Astrocyte (in vitro differentiated cells and primary cell): ENCODE results near the gene RABGAP1L. TPM values are rescaled to one million over a fixed set of nuclear protein-coding genes. Genes with fewer than 3 reads are reported as not detected.
A peak's percentile ranks its signal among the peaks of the same experiment; 100 is the strongest.

Experiments used
- DNase-seq: peaks from one replicate; pipeline ENCODE4 v3.0.0-alpha.2; 2010; ENCODE audit warnings: low read depth
- FAIRE-seq: peaks from 2 replicates; lab custom pipeline; 2011; peaks lifted over from hg19 to GRCh38; lab: Jason Lieb, UNC
- H2AFZ ChIP-seq: 2 replicates; pipeline ENCODE4 v1.6.0; 2012; ENCODE audit warnings: low read depth, low read length, inconsistent platforms
- H3K27ac ChIP-seq: 2 replicates; pipeline ENCODE4 v1.5.1; 2011; ENCODE audit warnings: low read depth, low read length, inconsistent platforms
- H3K27me3 ChIP-seq: 2 replicates; pipeline ENCODE4 v1.6.0; 2011; ENCODE audit warnings: low read length, inconsistent platforms; ENCODE audit not compliant: insufficient read depth
- H3K36me3 ChIP-seq: 2 replicates; pipeline ENCODE4 v1.5.1; 2011; ENCODE audit warnings: low read length, inconsistent platforms; ENCODE audit not compliant: insufficient read depth
- H3K4me1 ChIP-seq: 2 replicates; pipeline ENCODE4 v1.5.1; 2011; ENCODE audit warnings: low read length, inconsistent platforms; ENCODE audit not compliant: insufficient read depth
- H3K4me2 ChIP-seq: 2 replicates; pipeline ENCODE4 v1.6.0; 2012; ENCODE audit warnings: low read length, inconsistent platforms
- H3K4me3 ChIP-seq: 2 replicates; pipeline ENCODE4 v1.5.1; 2011; ENCODE audit warnings: low read depth, mild to moderate bottlenecking, low read length, inconsistent platforms; ENCODE audit not compliant: insufficient read depth
- H3K79me2 ChIP-seq: 2 replicates; pipeline ENCODE4 v1.6.0; 2012; ENCODE audit warnings: mild to moderate bottlenecking, low read length, inconsistent platforms; ENCODE audit not compliant: insufficient read depth
- H3K9ac ChIP-seq: 2 replicates; pipeline ENCODE4 v1.6.0; 2012; ENCODE audit warnings: mild to moderate bottlenecking, low read length, inconsistent platforms
- H3K9me3 ChIP-seq: 2 replicates; pipeline ENCODE4 v1.5.1; 2012; ENCODE audit warnings: low read depth, mild to moderate bottlenecking, low read length, inconsistent platforms; ENCODE audit not compliant: insufficient read depth
- H4K20me1 ChIP-seq: 2 replicates; pipeline ENCODE4 v1.6.0; 2012; ENCODE audit warnings: low read length, inconsistent platforms; ENCODE audit not compliant: insufficient read depth
- H3K27ac Mint-ChIP-seq: one replicate; pipeline ENCODE4 v1.8.0; 2021; ENCODE audit warnings: mild to moderate bottlenecking, mixed read lengths; ENCODE audit not compliant: unreplicated experiment
- H3K27me3 Mint-ChIP-seq: one replicate; pipeline ENCODE4 v1.8.0; 2021; ENCODE audit warnings: low read depth, mixed read lengths; ENCODE audit not compliant: unreplicated experiment
- H3K36me3 Mint-ChIP-seq: one replicate; pipeline ENCODE4 v1.8.0; 2021; ENCODE audit warnings: low read depth, mixed read lengths; ENCODE audit not compliant: unreplicated experiment
- H3K4me1 Mint-ChIP-seq: one replicate; pipeline ENCODE4 v1.8.0; 2021; ENCODE audit warnings: low read depth, mixed read lengths; ENCODE audit not compliant: unreplicated experiment
- H3K4me3 Mint-ChIP-seq: one replicate; pipeline ENCODE4 v1.8.0; 2021; ENCODE audit warnings: mild to moderate bottlenecking, moderate library complexity, mixed read lengths; ENCODE audit not compliant: unreplicated experiment
- H3K9me3 Mint-ChIP-seq: one replicate; pipeline ENCODE4 v1.8.0; 2021; ENCODE audit warnings: mild to moderate bottlenecking, mixed read lengths; ENCODE audit not compliant: unreplicated experiment
- CTCF ChIP-seq: IDR thresholded peaks from 2 replicates; pipeline ENCODE4 v1.5.1; 2011; ENCODE audit warnings: low read depth, mild to moderate bottlenecking, inconsistent platforms, low read length, moderate library complexity; ENCODE audit not compliant: insufficient read depth
- EZH2 ChIP-seq: IDR thresholded peaks from 2 replicates; pipeline ENCODE4 v1.6.1; 2012; ENCODE audit warnings: mild to moderate bottlenecking, low read length, inconsistent platforms; ENCODE audit not compliant: insufficient read depth
- total RNA-seq: library from RNA; stranded (reverse); gene quantifications from 2 replicates; pipeline ENCODE4 v1.2.1, GENCODE V29; 2021

Gene RABGAP1L
- total RNA-seq, 1 donor from 2014 or later = 40.2 TPM

- Histone ChIP-seq H3K9me3 (no peaks in the 10 kb centered on the region), H3K27me3 (no peaks in the 10 kb centered on the region), H3K4me1 (no peaks in the 10 kb centered on the region), H3K4me3 (no peak overlapping the region), H3K27ac (no peak overlapping the region), H4K20me1 (no peaks in the 10 kb centered on the region), H3K79me2 (no peaks in the 10 kb centered on the region), H3K4me2 (no peak overlapping the region), H2AFZ (no peak overlapping the region), H3K36me3 (no peaks in the 10 kb centered on the region), H3K9ac (no peak overlapping the region)
- FAIRE-seq = no peak
- H3K4me1 Mint-ChIP-seq = no peaks in the 10 kb centered on the region
- no peaks in the 10 kb centered on the region for H3K9me3 Mint-ChIP-seq
- H3K27me3 Mint-ChIP-seq = no peaks in the 10 kb centered on the region
- no peak overlapping the region for H3K27ac Mint-ChIP-seq
- no peak overlapping the region for H3K4me3 Mint-ChIP-seq
- H3K36me3 Mint-ChIP-seq = peaks cover 6% of the 10 kb centered on the region
- peak; percentile 50 for TF ChIP-seq CTCF
- TF ChIP-seq EZH2 = no peak
- peak; percentile 6 for DNase-seq
These were observed 98.8 kb downstream of the RABGAP1L start for GRCh38 chr1:174258148-174258550.

- Mint-ChIP-seq H3K27me3 (no peaks in the 10 kb centered on the region), H3K27ac (no peak overlapping the region), H3K9me3 (no peaks in the 10 kb centered on the region)
These were observed 103.3 kb downstream of the RABGAP1L start for GRCh38 chr1:174262349-174263241.

More at GRCh38 chr1:174262349-174263241, 103.3 kb downstream of the RABGAP1L start:
- FAIRE-seq = peak; percentile 65
- H3K4me2 ChIP-seq = peak overlapping the region; percentile 26
- peak; percentile 60 for DNase-seq
- no peaks in the 10 kb centered on the region for H3K4me1 ChIP-seq
- no peaks in the 10 kb centered on the region for H3K9me3 ChIP-seq
- H3K4me3 Mint-ChIP-seq = no peak overlapping the region
- H2AFZ ChIP-seq = peak overlapping the region; percentile 30
- no peaks in the 10 kb centered on the region for H3K27me3 ChIP-seq
- no peak overlapping the region for H3K27ac ChIP-seq
- H3K4me1 Mint-ChIP-seq = no peaks in the 10 kb centered on the region
- peak; percentile 80 for TF ChIP-seq CTCF
- no peak for TF ChIP-seq EZH2
- H3K36me3 Mint-ChIP-seq = no peaks in the 10 kb centered on the region
- H3K9ac ChIP-seq = peak overlapping the region; percentile 35
- no peak overlapping the region for H3K4me3 ChIP-seq
- no peaks in the 10 kb centered on the region for H3K79me2 ChIP-seq
- no peaks in the 10 kb centered on the region for H4K20me1 ChIP-seq
- H3K36me3 ChIP-seq = no peaks in the 10 kb centered on the region
